ENCODE data around the gene NEB.
"Not testable (repeated sequence)": the region's sequence is repeated elsewhere in the genome, so short reads cannot be mapped to it uniquely, and the experiment has no call there.

The NEB gene

GRCh38 chr2:151607459-151608424, 126.5 kb downstream of the NEB start:
- DNase-seq: not testable (repeated sequence)

DNA sequence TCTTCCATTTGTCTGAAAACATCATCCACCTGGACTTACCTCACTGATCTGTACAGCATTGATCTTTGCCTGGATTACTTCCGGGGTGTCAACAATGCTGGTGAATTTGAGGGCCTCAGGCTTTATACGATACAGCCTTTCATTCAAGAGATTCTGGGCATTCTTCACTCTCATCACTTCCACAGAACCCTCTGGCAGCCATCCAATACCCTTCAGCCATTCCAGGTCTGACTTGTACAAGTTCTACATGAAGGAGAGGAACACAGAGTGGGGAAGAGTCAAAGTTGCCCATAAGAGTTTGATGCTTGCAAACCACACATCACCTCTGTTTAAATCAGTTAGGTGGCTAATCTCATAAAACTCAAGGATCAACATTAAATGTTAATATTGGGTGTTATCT, 130.7 kb downstream of the NEB start:
- not testable (repeated sequence) for DNase-seq

DNA sequence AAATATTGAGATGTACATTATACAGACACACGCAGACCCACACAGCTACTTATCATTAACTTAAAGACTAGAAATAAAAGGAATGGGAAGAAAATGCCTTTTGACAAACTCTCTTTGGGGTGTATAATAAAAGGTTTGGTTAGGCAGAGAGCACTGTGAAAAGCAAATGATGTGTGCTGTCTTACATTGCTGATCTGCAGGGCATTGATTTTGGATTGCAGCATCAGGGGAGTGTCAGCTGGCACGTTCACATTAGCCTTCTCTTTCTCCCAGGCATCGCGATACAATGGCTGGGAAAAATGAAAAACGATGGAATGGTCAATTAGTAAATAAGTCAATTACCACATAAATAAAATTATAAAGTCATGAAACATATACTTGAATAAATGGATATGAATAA, 131.9 kb downstream of the NEB start:
- not testable (repeated sequence) for DNase-seq

GRCh38 chr2:151601803-151602202, 132.5 kb downstream of the NEB start:
- DNase-seq: not testable (repeated sequence)

- DNase-seq: not testable (repeated sequence)
These were observed 137.2 kb downstream of the NEB start for GRCh38 chr2:151596903-151597608.

- DNase-seq: not testable (repeated sequence)
These were observed 142.4 kb downstream of the NEB start for GRCh38 chr2:151591908-151592255.

DNA sequence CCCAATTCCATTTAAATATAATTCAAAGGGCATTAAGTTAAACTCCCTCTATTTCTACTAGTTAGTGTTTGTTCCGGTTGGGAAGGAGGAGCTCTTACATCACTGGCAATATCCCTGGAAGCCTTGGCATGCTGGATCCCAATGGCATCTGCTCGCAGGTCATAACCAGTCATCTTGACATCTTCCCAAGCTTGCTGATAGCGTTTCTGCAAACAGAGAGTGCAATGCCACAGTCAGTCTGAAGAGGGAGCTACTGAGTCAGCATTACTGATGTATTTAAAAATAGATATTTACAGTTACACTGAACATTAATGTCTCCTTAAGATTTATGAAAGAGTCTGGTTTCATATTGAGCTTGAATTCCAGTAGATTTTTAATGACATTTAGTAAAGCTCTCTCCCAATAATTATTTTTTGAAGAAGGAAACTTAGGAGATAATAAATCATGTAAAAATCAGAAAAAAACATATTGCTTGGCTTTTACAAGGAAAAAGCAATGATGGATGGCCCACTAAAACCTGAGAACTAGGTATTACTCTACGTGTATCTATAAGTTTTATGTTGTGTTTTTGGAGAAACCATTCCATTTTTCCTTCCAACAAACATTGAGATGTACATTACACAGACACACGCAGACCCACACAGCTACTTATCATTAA, 142.9 kb downstream of the NEB start:
- DNase-seq: not testable (repeated sequence)

- not testable (repeated sequence) for DNase-seq
These were observed 153.0 kb downstream of the NEB start for GRCh38 chr2:151581300-151581699.

GRCh38 chr2:151580697-151581096, 153.6 kb downstream of the NEB start:
- DNase-seq: not testable (repeated sequence)

DNA sequence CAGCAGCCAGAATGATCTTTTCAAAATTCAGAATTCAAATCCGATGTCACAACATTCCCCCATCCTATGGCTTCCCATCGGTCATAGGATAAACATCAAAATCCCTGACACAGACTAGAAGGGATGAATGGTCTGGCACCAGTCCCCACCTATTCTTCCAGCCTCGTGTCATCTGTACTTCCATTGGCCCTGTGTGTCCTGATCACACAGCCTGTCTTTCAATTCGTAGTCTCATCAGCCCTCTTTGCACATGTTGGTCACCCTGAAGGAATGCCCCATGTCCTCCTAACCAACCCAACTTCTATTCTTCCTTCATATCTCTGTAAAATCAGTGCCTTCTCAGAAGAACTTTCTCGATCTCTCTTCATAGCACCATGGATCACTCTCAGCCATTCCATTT, 157.2 kb downstream of the NEB start:
- no peak for DNase-seq

DNA sequence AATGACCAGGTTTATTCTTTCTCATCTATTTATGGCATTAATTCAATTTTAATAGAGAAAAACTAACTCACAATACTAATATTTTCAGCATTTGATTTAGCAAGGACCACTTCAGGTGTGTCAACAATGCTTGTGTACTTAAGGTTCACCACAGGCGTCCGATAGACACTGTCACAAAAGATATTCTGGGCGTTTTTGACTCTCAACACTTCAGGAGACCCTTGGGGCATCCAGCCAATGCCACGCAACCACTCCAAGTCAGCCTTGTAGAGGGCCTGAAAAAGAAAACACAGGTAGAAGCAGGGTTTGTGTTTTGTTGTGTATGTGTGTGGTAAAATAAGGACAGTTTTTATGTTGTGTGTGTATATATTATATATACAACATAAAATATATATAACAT, 158.2 kb downstream of the NEB start:
- DNase-seq: no peak

DNA sequence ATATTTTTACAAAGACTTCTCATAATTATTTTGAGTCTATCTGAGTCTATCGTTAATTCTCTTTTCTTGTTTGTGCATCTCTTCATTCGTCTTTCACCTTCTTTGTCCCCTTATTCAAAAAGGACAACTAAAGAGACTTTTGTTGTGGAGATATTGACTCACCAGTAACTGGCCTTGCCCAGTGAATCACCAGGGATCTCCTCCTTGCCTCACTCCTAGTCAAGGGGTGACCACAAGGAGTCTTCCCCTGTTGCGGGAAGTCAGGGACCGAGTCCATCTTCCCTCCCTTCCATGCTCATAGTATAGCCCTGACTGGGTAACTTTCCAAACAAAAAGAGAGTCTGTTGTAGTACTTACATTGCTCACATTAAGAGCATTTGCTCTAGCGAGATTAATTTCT, 158.9 kb downstream of the NEB start:
- DNase-seq: peak; percentile 44

- DNase-seq: no peak
These were observed 164.1 kb downstream of the NEB start for GRCh38 chr2:151570191-151570590.

DNA sequence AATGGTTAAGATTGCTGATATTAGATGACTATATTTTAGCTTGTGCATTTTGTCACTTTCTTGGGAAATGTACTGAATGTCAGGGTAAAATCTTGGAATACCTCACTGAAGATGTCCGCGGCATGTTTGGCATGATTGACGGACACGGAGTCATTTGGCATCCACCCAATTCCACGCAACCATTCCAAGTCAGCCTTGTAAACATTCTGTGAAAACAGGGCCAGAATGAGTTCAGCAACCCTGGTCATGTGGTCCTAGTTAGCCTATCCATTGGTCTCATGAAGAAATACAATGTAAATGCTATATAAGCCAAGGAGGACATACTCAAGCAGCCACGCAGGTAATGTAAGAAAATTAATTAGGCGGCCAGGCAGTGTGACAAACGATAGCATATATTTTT, 165.1 kb downstream of the NEB start:
- no peak for DNase-seq

DNA sequence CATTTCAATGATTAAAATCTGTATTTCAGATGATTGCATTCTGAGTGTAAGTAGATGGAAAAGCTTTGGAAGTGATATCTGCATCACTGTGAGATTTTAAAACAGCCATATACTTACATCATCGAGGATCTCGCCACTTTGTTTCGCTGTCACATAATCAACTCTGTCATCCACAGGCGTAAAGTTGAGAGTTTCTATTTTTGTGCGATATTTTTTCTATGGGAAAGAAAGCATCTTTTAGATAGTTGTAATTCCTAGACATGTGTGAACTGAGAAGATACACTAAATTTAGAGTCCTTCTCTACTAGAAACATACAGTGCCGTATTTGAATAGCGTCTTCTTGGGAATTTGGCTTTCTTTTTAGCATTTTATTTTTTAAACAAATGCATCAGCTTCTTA, 165.8 kb downstream of the NEB start:
- no peak for DNase-seq

- DNase-seq: no peak
These were observed 167.3 kb downstream of the NEB start for GRCh38 chr2:151567006-151567405.

DNA sequence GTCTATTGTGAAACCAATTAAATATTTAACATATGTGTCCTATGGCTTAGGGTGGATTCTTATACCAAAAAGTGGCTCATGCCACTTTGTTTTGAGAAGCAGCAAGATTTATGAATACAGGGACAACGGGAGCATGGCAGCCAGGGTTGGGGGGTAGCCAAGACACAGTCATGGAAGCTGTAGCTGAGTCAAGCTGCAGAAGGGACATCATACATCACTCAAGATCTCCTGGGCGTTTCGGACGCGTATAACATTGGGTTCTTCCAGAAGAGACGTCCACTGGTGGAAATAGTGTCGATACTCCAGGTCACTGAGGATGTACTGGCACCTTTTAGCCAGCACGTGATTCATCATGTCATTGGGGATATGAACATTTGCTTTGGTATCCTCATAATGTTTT, 171.9 kb downstream of the NEB start:
- no peak for DNase-seq

DNA sequence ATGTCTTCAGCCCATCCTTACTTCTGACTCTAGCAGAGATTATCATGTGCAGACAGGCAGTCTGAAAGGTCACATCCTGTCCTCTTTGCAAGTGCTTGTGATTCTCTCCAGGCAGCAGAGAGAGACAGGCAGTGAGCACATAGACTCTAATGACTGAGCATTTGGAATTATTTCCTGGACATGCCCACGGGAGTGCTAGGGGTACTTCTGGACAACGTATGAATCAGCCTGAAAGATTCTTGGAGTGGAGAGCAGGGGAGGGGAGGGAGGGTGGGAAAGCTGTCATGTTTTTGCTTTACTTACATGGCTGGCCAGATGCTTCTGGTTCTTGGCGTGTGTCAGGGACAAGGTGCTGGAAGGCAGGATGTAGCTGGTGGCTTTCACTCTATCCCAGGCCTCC, 174.0 kb downstream of the NEB start:
- DNase-seq: peak; percentile 80

GRCh38 chr2:151559431-151559830, 174.8 kb downstream of the NEB start:
- DNase-seq: not testable (repeated sequence)

- not testable (repeated sequence) for DNase-seq
These were observed 176.4 kb downstream of the NEB start for GRCh38 chr2:151557883-151558282.

- DNase-seq: no peak
These were observed 178.2 kb downstream of the NEB start for GRCh38 chr2:151556121-151556520.

GRCh38 chr2:151552287-151552686, 182.0 kb downstream of the NEB start:
- DNase-seq: no peak

DNA sequence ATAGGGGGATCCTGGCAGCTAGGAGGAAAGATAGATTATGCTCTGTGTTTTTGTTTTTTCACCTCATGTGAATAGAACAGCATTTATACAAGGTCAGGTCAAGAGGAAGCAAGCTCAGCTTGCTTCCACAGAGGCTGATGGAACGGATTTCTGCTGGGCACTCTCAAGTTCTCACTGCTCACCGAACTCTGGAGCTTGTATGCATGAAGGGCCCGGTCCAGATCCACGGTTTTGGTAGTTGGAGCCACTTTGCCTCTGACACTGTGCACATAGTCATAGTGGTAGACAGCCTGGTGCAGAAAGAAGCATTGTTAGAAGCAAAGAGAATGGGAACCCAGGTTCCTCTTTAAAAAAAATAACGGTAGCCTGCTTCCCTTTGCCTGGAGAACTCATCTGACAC, 182.7 kb downstream of the NEB start:
- DNase-seq: no peak

DNA sequence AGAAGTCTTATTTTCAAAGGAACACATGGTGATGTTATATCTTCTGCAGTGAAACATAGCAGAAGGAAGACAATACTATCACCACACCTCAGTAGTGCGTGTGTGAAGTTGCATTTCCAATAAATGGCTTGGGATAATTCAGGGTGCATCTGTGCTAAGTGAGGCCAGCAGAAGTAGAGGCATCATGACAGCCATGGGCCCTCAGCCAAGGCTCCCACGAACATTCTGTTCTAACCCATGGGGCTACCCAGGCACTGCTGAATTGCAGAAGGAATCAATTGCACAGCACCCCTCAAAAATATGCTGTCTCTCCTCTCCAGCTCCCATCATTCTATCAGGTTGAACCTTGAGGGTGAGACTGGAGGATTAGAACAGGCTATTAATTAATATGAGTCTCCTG, 185.1 kb downstream of the NEB start:
- no peak for DNase-seq

All from NCI-H226 (cell line).